HepG2 (cell line): ENCODE results near the gene G6PD. TPM values are rescaled to one million over a fixed set of nuclear protein-coding genes. Genes with fewer than 3 reads are reported as not detected.

Experiments used
- ATF7 ChIP-seq, 2 experiments: fragments of 450-650 bp in 1 of 2; sonication (generic) in 1 of 2; formaldehyde crosslinking in 1 of 2; IDR thresholded peaks; 2 replicates each; pipeline versions ENCODE4 v1.4.0 to v1.6.1; 2016 to 2020; ENCODE audit warnings: antibody characterized with exemption in 1 of 2, mild to moderate bottlenecking in 1 of 2, missing genetic modification reagents in 1 of 2
- BHLHE40 ChIP-seq: IDR thresholded peaks from 2 replicates; pipeline ENCODE4 v1.6.1; 2011; ENCODE audit warnings: low read length, improper control_type of control experiment
- DMAP1 ChIP-seq: IDR thresholded peaks from 2 replicates; pipeline ENCODE4 v1.6.1; 2016
- FOXO1 ChIP-seq: sonication (generic); formaldehyde crosslinking; IDR thresholded peaks from 2 replicates; pipeline ENCODE4 v1.4.0; 2020; ENCODE audit warnings: missing genetic modification reagents
- GABPB1 ChIP-seq: IDR thresholded peaks from 2 replicates; pipeline ENCODE4 v1.6.1; 2016; ENCODE audit warnings: mild to moderate bottlenecking, missing genetic modification reagents, moderate library complexity, missing compliant biosample characterization
- KAT7 ChIP-seq: IDR thresholded peaks from 2 replicates; pipeline ENCODE4 v1.6.1; 2018; ENCODE audit warnings: borderline replicate concordance, missing compliant biosample characterization
- MIER3 ChIP-seq: IDR thresholded peaks from 2 replicates; pipeline ENCODE4 v1.6.1; 2016; ENCODE audit warnings: missing compliant biosample characterization, borderline replicate concordance
- MTA1 ChIP-seq: sonication (generic); formaldehyde crosslinking; IDR thresholded peaks from 2 replicates; pipeline ENCODE4 v1.4.0; 2020; ENCODE audit warnings: missing genetic modification reagents, mild to moderate bottlenecking, borderline replicate concordance
- PATZ1 ChIP-seq: sonication (generic); formaldehyde crosslinking; IDR thresholded peaks from 2 replicates; pipeline ENCODE4 v1.4.0; 2020; ENCODE audit warnings: missing genetic modification reagents
- PRDM10 ChIP-seq: sonication (generic); formaldehyde crosslinking; IDR thresholded peaks from 2 replicates; pipeline ENCODE4 v1.4.0; 2020; ENCODE audit warnings: low read depth, missing genetic modification reagents
- SIX4 ChIP-seq: sonication (generic); formaldehyde crosslinking; IDR thresholded peaks from 2 replicates; pipeline ENCODE4 v1.4.0; 2020; ENCODE audit warnings: missing genetic modification reagents
- TBP ChIP-seq: sonication (generic); formaldehyde crosslinking; IDR thresholded peaks from 2 replicates; pipeline ENCODE4 v1.5.0; 2020; ENCODE audit warnings: missing genetic modification reagents
- TOPORS ChIP-seq: sonication (generic); formaldehyde crosslinking; IDR thresholded peaks from 2 replicates; pipeline ENCODE4 v1.8.0; 2023; ENCODE audit warnings: mild to moderate bottlenecking, missing genetic modification reagents
- TRIM24 ChIP-seq: sonication (generic); formaldehyde crosslinking; IDR thresholded peaks from 2 replicates; pipeline ENCODE4 v1.8.0; 2022; ENCODE audit warnings: mild to moderate bottlenecking, missing genetic modification reagents
- XRCC5 ChIP-seq: fragments of 200-400 bp; formaldehyde crosslinking; optimal IDR thresholded peaks from 2 replicates; pipeline ENCODE3; 2017; ENCODE audit warnings: mild to moderate bottlenecking, low read length
- YY1 ChIP-seq: IDR thresholded peaks from 2 replicates; pipeline ENCODE4 v1.6.1; 2011; ENCODE audit warnings: low read length, low read depth, moderate library complexity, mild to moderate bottlenecking; ENCODE audit not compliant: insufficient read depth, insufficient replicate concordance
- ZFAT ChIP-seq: sonication (generic); formaldehyde crosslinking; conservative IDR thresholded peaks from 2 replicates; pipeline ENCODE4 v1.8.1; 2023; ENCODE audit warnings: missing genetic modification reagents, inconsistent platforms
- ZFP91 ChIP-seq: sonication (generic); formaldehyde crosslinking; IDR thresholded peaks from 2 replicates; pipeline ENCODE4 v1.9.0; 2022; ENCODE audit warnings: missing genetic modification reagents, mild to moderate bottlenecking, borderline replicate concordance
- ZNF451 ChIP-seq: sonication (generic); formaldehyde crosslinking; IDR thresholded peaks from 2 replicates; pipeline ENCODE4 v1.5.0; 2020; ENCODE audit warnings: mild to moderate bottlenecking, missing genetic modification reagents
- ZNF484 ChIP-seq: sonication (generic); formaldehyde crosslinking; IDR thresholded peaks from 2 replicates; pipeline ENCODE4 v1.5.1; 2020; ENCODE audit warnings: mild to moderate bottlenecking, low read depth, missing genetic modification reagents, borderline replicate concordance
- ZNF558 ChIP-seq: sonication (generic); formaldehyde crosslinking; IDR thresholded peaks from 2 replicates; pipeline ENCODE4 v1.9.0; 2022; ENCODE audit warnings: mild to moderate bottlenecking, missing genetic modification reagents, borderline replicate concordance
- polyA plus RNA-seq, 8 experiments: library from polyadenylated mRNA; depleted of rRNA in 3 of 8; stranded (reverse) in 7 of 8; unstranded in 1 of 8; fragments of >200 nt; fragmentation: Illumina TruSeq in 4 of 8; extraction: Trizol in 4 of 8; gene quantifications; 2 replicates each; pipeline versions ENCODE4 v1.2.1 to v1.2.3, GENCODE V29; 2011 to 2016; ENCODE audit warnings: low read depth in 4 of 8, missing spikeins in 1 of 8, mixed read lengths in 1 of 8; ENCODE audit not compliant: insufficient read depth in 1 of 8
- total RNA-seq, 5 experiments: library from RNA; depleted of rRNA; stranded (reverse); fragments of >200 nt; fragmentation: Illumina TruSeq; extraction: Trizol; gene quantifications; 2 replicates each; pipeline ENCODE4 v1.2.3, GENCODE V29; 2016; ENCODE audit warnings: low read depth in 1 of 5

The G6PD gene
- total and polyA plus RNA-seq, 2 of the 13 experiments (the other 11 are each of a cell fraction or from before 2014, with no cell fraction given), result 18.8 to 28.8 TPM

- TF ChIP-seq ZNF558 (CRISPR knock-in tag), result no peak
- peak; percentile 66 for TF ChIP-seq GABPB1 (CRISPR knock-in tag)
- no peak for TF ChIP-seq TRIM24
- peak; percentile 13; the same call in 1 of the 2 replicates for TF ChIP-seq MTA1 (CRISPR knock-in tag)
- TF ChIP-seq FOXO1 (CRISPR knock-in tag), result no peak
- peak; percentile 69 for TF ChIP-seq YY1
- no peak for TF ChIP-seq ZNF451
- no peak for TF ChIP-seq ZNF484
- peak; percentile 40; the same call in 1 of the 2 replicates for TF ChIP-seq PATZ1 (CRISPR knock-in tag)
- no peak for TF ChIP-seq ZFAT (CRISPR knock-in tag)
- TF ChIP-seq BHLHE40, result 0 out of 2 replicates have a peak, but pooled peaks have one; percentile 34
- no peak for TF ChIP-seq SIX4
- TF ChIP-seq TBP (CRISPR knock-in tag), result no peak
- peak; percentile 71 for TF ChIP-seq XRCC5
- no peak for TF ChIP-seq TOPORS (CRISPR knock-in tag)
- TF ChIP-seq ZFP91 (CRISPR knock-in tag), result peak; percentile 70
- TF ChIP-seq KAT7 (CRISPR knock-in tag), result 0 out of 2 replicates have a peak, but pooled peaks have one; percentile 31
- TF ChIP-seq DMAP1 (CRISPR knock-in tag), result no peak
- TF ChIP-seq ATF7 (IDR thresholded peaks at IDR 0.05), result no peak
- TF ChIP-seq ATF7 (CRISPR knock-in tag; IDR thresholded peaks at IDR 0.05), result no peak
- peak; percentile 30; the same call in 1 of the 2 replicates for TF ChIP-seq MIER3
- TF ChIP-seq PRDM10 (CRISPR knock-in tag), result no peak
These were observed 11.9 kb downstream of the G6PD start (continued) for GRCh38 chrX:154534526-154535322.
